Dendritic cell treated with granulocyte-macrophage colony-stimulating factor and Interleukin-4, amounts not matched to agents 40 ng/mL and 50 ng/mL, for 4 days (primary cell): ENCODE data around the gene AKAP13.

Source experiments
- H3K27ac Mint-ChIP-seq: one replicate; pipeline ENCODE4 v1.8.0; 2022; ENCODE audit warnings: mild to moderate bottlenecking, mixed read lengths
- H3K27me3 Mint-ChIP-seq: one replicate; pipeline ENCODE4 v1.8.0; 2022; ENCODE audit warnings: mild to moderate bottlenecking, mixed read lengths
- H3K36me3 Mint-ChIP-seq: one replicate; pipeline ENCODE4 v1.8.0; 2022; ENCODE audit warnings: low read depth, mixed read lengths
- H3K4me1 Mint-ChIP-seq: one replicate; pipeline ENCODE4 v1.8.0; 2022; ENCODE audit warnings: low read depth, mixed read lengths
- H3K4me3 Mint-ChIP-seq: one replicate; pipeline ENCODE4 v1.8.0; 2022; ENCODE audit warnings: mild to moderate bottlenecking, moderate library complexity, mixed read lengths
- H3K9me3 Mint-ChIP-seq: one replicate; pipeline ENCODE4 v1.8.0; 2022; ENCODE audit warnings: mixed read lengths
- intact Hi-C: fragments of 100-400 bp; cut with micrococcal nuclease; formaldehyde crosslinking; loops from one replicate; pipeline ENCODE4 v1.15.0; 2022

AKAP13 gene

GRCh38 chr15:85689729-85690128 is 309.3 kb downstream of the AKAP13 start:
- H3K36me3 Mint-ChIP-seq = peaks cover 64% of the 10 kb centered on the region
- no peaks in the 10 kb centered on the region for H3K9me3 Mint-ChIP-seq
- peak overlapping the region; percentile 98 for H3K4me3 Mint-ChIP-seq
- intact Hi-C loops = loop anchor here (2.0 to 10.0 kb wide), 3 partner anchors 15 to 205 kb away; no protein-coding TSS in a partner anchor
- H3K4me1 Mint-ChIP-seq = peaks cover 50% of the 10 kb centered on the region
- H3K27me3 Mint-ChIP-seq = no peaks in the 10 kb centered on the region
- peak overlapping the region; percentile 97 for H3K27ac Mint-ChIP-seq

DNA sequence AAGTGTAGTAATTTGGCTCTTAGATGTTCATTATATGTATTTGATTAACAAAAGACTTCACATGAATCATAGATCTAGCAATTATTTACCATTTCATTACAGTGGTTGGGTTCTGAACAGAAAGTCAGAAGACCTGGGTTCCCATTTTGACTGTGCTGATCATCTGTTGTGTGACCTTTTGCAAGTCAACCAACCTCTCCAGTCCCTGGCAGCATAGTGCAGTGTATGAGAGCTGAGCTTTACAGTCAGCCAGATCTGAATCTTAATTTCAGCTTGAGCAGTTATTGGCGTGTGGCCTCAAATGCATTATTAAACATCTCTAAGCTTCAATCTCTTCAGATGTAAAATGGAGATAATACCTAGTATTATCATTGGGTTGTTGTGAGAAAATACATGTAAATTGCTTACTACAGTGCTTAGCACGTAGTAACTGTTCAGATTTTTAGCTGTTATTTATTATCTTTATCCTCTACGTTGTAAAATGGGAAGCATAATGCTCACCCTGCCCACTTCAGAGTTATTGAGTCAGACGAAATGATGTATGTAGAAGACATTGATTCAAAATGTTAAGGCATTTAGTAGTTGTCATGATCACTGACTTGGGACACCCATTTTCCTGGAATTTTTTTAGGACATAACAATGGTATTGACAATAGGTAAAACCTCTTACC is 310.3 kb downstream of the AKAP13 start:
- intact Hi-C loops = loop anchor here (2.0 to 10.0 kb wide), 3 partner anchors 14 to 206 kb away; no protein-coding TSS in a partner anchor
- peaks cover 64% of the 10 kb centered on the region for H3K36me3 Mint-ChIP-seq
- H3K27me3 Mint-ChIP-seq = no peaks in the 10 kb centered on the region
- H3K4me1 Mint-ChIP-seq = peaks cover 50% of the 10 kb centered on the region
- peak overlapping the region; percentile 97 for H3K27ac Mint-ChIP-seq
- H3K4me3 Mint-ChIP-seq = peak overlapping the region; percentile 98
- no peaks in the 10 kb centered on the region for H3K9me3 Mint-ChIP-seq

- intact Hi-C loops = loop anchor here (2.0 to 10.0 kb wide), 3 partner anchors 13 to 207 kb away; no protein-coding TSS in a partner anchor
- H3K27ac Mint-ChIP-seq = peak overlapping the region; percentile 97
- no peaks in the 10 kb centered on the region for H3K9me3 Mint-ChIP-seq
- H3K27me3 Mint-ChIP-seq = no peaks in the 10 kb centered on the region
- peak overlapping the region; percentile 98 for H3K4me3 Mint-ChIP-seq
- peaks cover 57% of the 10 kb centered on the region for H3K4me1 Mint-ChIP-seq
- H3K36me3 Mint-ChIP-seq = peaks cover 63% of the 10 kb centered on the region
These were observed 311.2 kb downstream of the AKAP13 start for GRCh38 chr15:85691350-85692240.

DNA sequence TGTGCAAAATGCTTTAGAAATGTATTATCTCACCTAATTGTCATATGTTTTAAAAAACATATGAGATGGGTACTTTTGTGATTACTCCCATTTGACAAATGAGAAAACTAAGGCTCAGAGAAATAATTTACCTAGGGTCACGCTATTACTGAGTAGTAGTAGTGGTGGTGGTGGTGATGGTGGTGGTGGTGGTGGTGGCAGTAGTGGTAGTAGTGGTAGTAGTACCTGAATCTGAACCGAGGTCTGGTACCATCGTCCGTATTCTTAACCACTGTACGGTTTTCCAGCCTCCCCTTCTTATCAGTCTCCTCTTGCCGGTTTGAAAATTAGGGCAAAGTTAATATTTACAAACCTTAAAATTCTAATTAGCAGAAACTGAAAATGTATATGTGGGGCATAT is 311.9 kb downstream of the AKAP13 start:
- Mint-ChIP-seq H3K27ac (peak overlapping the region; percentile 97), H3K4me3 (no peak overlapping the region), H3K27me3 (no peaks in the 10 kb centered on the region), H3K4me1 (peaks cover 63% of the 10 kb centered on the region), H3K9me3 (no peaks in the 10 kb centered on the region), H3K36me3 (peaks cover 62% of the 10 kb centered on the region)
- intact Hi-C loops = loop anchor here (5.0 to 10.0 kb wide), 2 partner anchors 75 to 208 kb away; no protein-coding TSS in a partner anchor

DNA sequence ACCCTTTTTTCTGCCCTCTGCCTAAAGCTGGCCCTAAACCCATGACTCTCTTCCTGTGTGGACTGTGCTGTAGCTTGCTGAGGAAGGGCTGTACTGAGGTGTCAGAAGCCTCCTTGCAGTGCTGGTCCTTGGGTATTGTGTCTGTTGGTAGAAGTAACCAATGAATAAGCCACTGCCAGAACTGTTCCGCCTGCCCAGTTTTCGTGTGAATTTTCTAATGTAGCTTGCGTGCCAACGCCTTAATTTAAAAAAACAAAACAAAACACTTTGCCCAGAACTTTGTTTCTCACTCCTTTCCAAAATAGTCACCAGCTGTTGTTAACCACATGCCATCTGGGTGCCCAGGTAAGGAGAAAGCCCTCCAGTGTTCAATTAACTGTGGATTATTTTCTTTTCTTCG is 312.5 kb downstream of the AKAP13 start:
- intact Hi-C loops = loop anchor here (5.0 to 10.0 kb wide), 2 partner anchors 76 to 208 kb away; no protein-coding TSS in a partner anchor
- H3K36me3 Mint-ChIP-seq = peaks cover 61% of the 10 kb centered on the region
- H3K9me3 Mint-ChIP-seq = no peaks in the 10 kb centered on the region
- peak overlapping the region; percentile 83 for H3K27ac Mint-ChIP-seq
- H3K27me3 Mint-ChIP-seq = no peaks in the 10 kb centered on the region
- H3K4me1 Mint-ChIP-seq = peaks cover 66% of the 10 kb centered on the region
- peak overlapping the region; percentile 39 for H3K4me3 Mint-ChIP-seq

DNA sequence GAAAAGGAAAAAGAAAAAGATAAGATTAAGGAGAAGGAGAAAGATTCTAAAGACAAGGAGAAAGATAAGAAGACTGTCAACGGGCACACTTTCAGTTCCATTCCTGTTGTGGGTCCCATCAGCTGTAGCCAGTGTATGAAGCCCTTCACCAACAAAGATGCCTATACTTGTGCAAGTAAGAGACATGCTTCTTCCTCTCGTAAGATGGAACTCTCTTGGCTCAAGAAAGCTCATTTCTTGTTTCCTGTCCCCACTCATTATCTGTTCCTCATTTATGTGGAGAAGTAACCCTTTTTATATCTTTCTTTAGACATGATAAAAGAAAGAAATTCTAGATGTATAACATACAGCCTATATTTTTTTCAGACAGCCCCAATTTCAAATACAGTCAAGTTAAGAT is 312.9 kb downstream of the AKAP13 start:
- Mint-ChIP-seq H3K36me3 (peaks cover 64% of the 10 kb centered on the region), H3K27me3 (no peaks in the 10 kb centered on the region), H3K4me1 (peaks cover 66% of the 10 kb centered on the region), H3K9me3 (no peaks in the 10 kb centered on the region), H3K27ac (peak overlapping the region; percentile 83), H3K4me3 (peak overlapping the region; percentile 39)
- intact Hi-C loops = loop anchor here (5.0 to 10.0 kb wide), 2 partner anchors 76 to 208 kb away; no protein-coding TSS in a partner anchor

GRCh38 chr15:85694091-85694490 is 313.7 kb downstream of the AKAP13 start:
- Mint-ChIP-seq H3K36me3 (peaks cover 72% of the 10 kb centered on the region), H3K27ac (peak overlapping the region; percentile 83), H3K27me3 (no peaks in the 10 kb centered on the region), H3K4me1 (peaks cover 59% of the 10 kb centered on the region), H3K9me3 (no peaks in the 10 kb centered on the region), H3K4me3 (no peak overlapping the region)
- intact Hi-C loops = loop anchor here (5.0 to 10.0 kb wide), 2 partner anchors 77 to 209 kb away; no protein-coding TSS in a partner anchor

DNA sequence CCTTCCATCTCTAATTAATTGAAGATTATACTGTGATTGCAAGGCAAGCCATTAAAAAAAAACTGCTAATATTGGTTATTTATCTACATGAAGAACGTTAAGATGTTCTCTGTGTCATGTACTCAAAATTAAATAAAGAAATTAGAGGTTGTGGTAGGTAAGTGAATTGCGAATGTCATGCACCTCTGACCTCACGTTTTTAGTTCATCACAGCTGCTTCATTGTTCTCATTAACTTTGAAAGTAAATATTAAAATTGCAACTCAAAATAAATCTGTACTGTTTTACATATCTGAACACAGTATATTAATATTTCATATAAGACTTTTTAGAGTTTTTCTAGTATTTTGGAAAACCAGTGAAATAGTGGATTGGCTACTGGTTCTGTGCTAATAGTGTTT is 320.4 kb downstream of the AKAP13 start:
- intact Hi-C loops = no loop called here
- H3K4me1 Mint-ChIP-seq = peaks cover 32% of the 10 kb centered on the region
- no peak overlapping the region for H3K27ac Mint-ChIP-seq
- no peaks in the 10 kb centered on the region for H3K27me3 Mint-ChIP-seq
- H3K4me3 Mint-ChIP-seq = no peak overlapping the region
- peaks cover 67% of the 10 kb centered on the region for H3K36me3 Mint-ChIP-seq
- no peaks in the 10 kb centered on the region for H3K9me3 Mint-ChIP-seq

- H3K36me3 Mint-ChIP-seq = peaks cover 60% of the 10 kb centered on the region
- H3K4me1 Mint-ChIP-seq = peaks cover 35% of the 10 kb centered on the region
- no peaks in the 10 kb centered on the region for H3K9me3 Mint-ChIP-seq
- peak overlapping the region; percentile 65 for H3K27ac Mint-ChIP-seq
- intact Hi-C loops = no loop called here
- H3K4me3 Mint-ChIP-seq = no peak overlapping the region
- no peaks in the 10 kb centered on the region for H3K27me3 Mint-ChIP-seq
These were observed 322.1 kb downstream of the AKAP13 start for GRCh38 chr15:85702321-85703101.

- Mint-ChIP-seq H3K27ac (peak overlapping the region; percentile 65), H3K36me3 (peaks cover 61% of the 10 kb centered on the region), H3K4me3 (no peak overlapping the region), H3K4me1 (peaks cover 39% of the 10 kb centered on the region), H3K9me3 (no peaks in the 10 kb centered on the region), H3K27me3 (no peaks in the 10 kb centered on the region)
- intact Hi-C loops = loop anchor here (2.0 kb wide), 1 partner anchor 13 kb away; no protein-coding TSS in a partner anchor
These were observed 323.7 kb downstream of the AKAP13 start for GRCh38 chr15:85704066-85704465.

DNA sequence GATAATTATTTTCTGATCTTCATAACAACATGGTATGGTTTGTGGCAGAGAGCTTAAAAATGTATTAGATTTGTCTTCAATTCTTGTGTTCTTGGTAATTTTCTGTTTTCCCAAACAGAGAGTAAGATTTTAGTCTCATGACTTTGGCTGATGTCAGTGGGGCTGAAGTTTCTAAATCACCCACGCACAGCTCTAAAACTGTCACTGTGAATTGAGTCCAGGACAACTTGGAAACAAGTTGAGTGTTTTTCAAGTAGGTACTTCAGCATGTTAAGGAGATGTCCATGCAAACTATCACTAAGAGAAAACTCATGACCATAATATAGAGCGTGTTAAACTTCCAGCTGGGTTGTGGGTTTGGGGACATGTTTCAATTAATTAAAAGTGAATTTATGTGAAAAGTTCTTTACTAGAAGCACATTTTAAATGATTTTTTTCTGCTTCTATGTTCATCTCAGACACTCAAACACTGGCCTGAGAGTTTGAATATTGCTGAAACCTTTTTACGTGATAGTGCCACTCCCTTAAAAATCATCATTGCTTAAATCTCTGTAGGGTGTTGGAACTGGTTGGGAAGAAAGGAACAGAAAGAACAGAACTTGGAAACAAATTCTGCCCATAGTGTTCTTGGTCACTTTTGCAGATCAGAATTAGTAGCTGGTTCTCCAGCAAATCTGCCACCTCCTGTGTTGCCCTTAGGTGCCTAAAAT is 324.5 kb downstream of the AKAP13 start:
- peak overlapping the region; percentile 65 for H3K27ac Mint-ChIP-seq
- intact Hi-C loops = loop anchor here (2.0 kb wide), 1 partner anchor 14 kb away; no protein-coding TSS in a partner anchor
- peaks cover 39% of the 10 kb centered on the region for H3K4me1 Mint-ChIP-seq
- no peaks in the 10 kb centered on the region for H3K27me3 Mint-ChIP-seq
- H3K36me3 Mint-ChIP-seq = peaks cover 62% of the 10 kb centered on the region
- no peak overlapping the region for H3K4me3 Mint-ChIP-seq
- no peaks in the 10 kb centered on the region for H3K9me3 Mint-ChIP-seq

GRCh38 chr15:85706779-85707518 is 326.5 kb downstream of the AKAP13 start:
- Mint-ChIP-seq H3K27ac (peak overlapping the region; percentile 92), H3K4me3 (peak overlapping the region; percentile 46), H3K36me3 (peaks cover 70% of the 10 kb centered on the region), H3K4me1 (peaks cover 42% of the 10 kb centered on the region), H3K27me3 (no peaks in the 10 kb centered on the region), H3K9me3 (no peaks in the 10 kb centered on the region)
- intact Hi-C loops = no loop called here
